Ectodermal cell (in vitro differentiated cells): ENCODE data around the gene HOXA10.

ENCODE experiments used
- H3K27ac ChIP-seq: 2 replicates; pipeline ENCODE4 v1.7.0; 2013; ENCODE audit warnings: mild to moderate bottlenecking, low read depth, low read length; ENCODE audit not compliant: insufficient read depth, poor library complexity, severe bottlenecking
- H3K27me3 ChIP-seq: 2 replicates; pipeline ENCODE4 v1.7.0; 2013; ENCODE audit warnings: mild to moderate bottlenecking, low read length; ENCODE audit not compliant: insufficient read depth, control insufficient read depth, poor library complexity, severe bottlenecking
- H3K36me3 ChIP-seq: one replicate; pipeline ENCODE4 v1.7.0; 2013; ENCODE audit warnings: low read length; ENCODE audit not compliant: control insufficient read depth, insufficient read depth
- H3K4me1 ChIP-seq: one replicate; pipeline ENCODE4 v1.7.0; 2013; ENCODE audit warnings: low read length; ENCODE audit not compliant: control insufficient read depth, insufficient read depth
- H3K4me3 ChIP-seq: 2 replicates; pipeline ENCODE4 v1.7.0; 2013; ENCODE audit warnings: low read depth, low read length, control low read depth; ENCODE audit not compliant: insufficient read depth
- H3K9me3 ChIP-seq: 2 replicates; pipeline ENCODE4 v1.7.0; 2013; ENCODE audit warnings: mild to moderate bottlenecking, low read length, moderate library complexity; ENCODE audit not compliant: control insufficient read depth
- WGBS, 2 experiments: methylation state at CpG; one replicate each; pipeline ENCODE4 v1.1.7; 2013; ENCODE audit warnings: missing lambda C conversion rate in 2 of 2; 5-methylcytosine and 5-hydroxymethylcytosine counted together

HOXA10 gene

DNA sequence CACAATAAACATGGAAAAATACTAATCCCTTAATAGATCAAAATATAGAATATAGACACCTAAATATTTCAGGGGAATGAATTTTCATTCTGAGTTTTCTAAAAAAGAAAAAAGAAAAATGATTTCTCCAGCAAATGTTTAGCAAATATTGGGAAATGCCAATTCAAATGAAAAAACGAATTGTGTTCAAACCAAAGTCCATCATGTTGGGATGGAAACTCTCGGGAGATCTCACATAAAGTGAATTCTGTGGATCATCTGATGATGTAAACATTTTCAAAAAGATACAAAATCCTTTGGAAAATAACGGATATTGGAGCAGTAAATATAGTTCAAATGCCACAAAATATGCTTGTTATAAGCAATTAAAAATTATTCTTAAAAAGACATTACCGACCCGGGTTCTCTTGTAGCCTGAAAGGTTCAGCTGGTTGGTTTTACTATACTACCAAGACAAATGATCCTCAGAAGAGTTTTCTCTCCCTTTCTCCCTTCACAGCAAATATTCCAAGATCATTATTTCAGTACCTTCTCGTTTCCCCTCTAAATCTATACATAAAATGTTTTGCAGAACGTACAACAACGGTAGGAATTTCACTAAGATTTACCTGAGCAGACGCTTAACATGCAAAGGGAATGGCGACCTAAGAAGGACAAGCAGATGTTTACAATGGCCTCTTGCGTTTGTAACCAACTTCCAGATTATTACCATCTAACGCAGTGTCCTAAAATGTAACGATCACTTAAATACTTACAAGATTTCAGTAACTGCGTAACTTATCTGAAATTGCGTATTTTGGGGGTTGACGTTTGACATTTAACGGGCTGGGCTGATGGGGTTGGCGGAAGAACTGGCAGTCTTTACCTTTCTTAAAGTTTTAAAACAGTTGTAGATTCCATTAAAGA is 23.3 kb upstream of the HOXA10 start:
- Histone ChIP-seq H3K27ac (no peak overlapping the region), H3K27me3 (peaks cover 99% of the 10 kb centered on the region), H3K36me3 (no peaks in the 10 kb centered on the region), H3K4me3 (no peak overlapping the region), H3K4me1 (no peaks in the 10 kb centered on the region), H3K9me3 (no peaks in the 10 kb centered on the region)
- 29 to 32% methylated on average over 17 of the region's 18 CpGs for WGBS, 2 experiments

DNA sequence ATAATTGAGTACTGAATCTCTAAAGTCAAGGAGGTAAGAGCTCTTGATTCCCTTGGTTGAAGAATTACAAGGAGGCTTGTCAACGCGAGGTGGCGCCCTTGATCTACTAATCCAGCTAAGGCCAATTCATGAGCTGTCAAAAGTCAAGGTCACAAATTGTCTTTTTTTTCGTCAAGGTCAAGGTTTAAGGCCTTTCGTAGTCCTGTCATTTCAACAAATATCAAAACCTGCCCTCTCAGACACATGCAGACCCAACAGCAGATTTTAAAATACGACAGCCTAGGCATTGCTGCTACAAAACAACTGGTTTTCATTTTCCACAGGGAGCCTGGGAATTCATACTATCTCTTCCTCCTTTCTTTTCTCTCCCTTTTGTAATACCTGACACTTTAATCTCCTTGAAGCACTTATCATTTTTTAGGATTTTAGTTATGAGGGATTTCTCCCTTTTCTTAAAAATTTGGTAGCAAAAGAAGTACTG is 22.2 kb upstream of the HOXA10 start:
- no peaks in the 10 kb centered on the region for H3K9me3 ChIP-seq
- H3K27ac ChIP-seq = no peak overlapping the region
- 1 to 4% methylated on average over 6 of the region's 6 CpGs for WGBS, 2 experiments
- H3K4me1 ChIP-seq = no peaks in the 10 kb centered on the region
- H3K4me3 ChIP-seq = no peak overlapping the region
- no peaks in the 10 kb centered on the region for H3K36me3 ChIP-seq
- H3K27me3 ChIP-seq = peaks cover 99% of the 10 kb centered on the region

DNA sequence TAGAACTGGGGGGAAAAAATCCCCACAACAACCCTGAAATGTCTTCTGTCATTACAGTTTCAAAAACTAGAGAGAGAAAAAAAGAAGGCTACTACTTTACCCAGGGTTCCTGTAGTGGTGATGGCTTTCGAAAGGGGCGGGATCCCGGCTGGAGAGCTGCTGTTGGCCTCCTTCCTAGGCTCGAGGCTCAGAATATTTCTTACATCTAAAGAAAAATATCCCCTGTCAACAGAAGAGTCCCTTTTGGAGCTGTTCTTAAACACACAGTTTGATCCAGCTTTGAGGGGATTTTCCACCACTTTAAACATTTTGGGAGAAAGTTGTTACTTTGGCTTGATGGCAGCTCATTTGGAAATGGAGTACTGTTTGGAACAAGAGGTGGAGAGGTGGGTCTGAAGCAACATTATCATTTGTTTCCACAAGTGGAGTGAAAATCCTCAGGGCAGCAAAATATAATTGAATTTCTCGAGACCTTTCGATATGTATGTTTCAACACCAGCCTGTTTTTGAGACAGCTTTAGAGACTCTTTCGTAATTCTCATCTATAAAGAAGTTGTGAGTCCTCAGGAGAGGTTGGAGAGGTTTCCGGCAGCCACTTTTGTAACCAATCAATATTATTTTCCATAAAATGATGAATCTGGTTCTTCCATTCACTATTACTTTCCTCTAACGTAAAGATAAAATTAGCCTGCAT is 20.7 kb upstream of the HOXA10 start:
- Histone ChIP-seq H3K4me1 (no peaks in the 10 kb centered on the region), H3K27ac (no peak overlapping the region), H3K36me3 (no peaks in the 10 kb centered on the region), H3K4me3 (no peak overlapping the region), H3K27me3 (peaks cover 99% of the 10 kb centered on the region), H3K9me3 (no peaks in the 10 kb centered on the region)
- 42 to 50% methylated on average over 9 of the region's 9 CpGs for WGBS, 2 experiments

DNA sequence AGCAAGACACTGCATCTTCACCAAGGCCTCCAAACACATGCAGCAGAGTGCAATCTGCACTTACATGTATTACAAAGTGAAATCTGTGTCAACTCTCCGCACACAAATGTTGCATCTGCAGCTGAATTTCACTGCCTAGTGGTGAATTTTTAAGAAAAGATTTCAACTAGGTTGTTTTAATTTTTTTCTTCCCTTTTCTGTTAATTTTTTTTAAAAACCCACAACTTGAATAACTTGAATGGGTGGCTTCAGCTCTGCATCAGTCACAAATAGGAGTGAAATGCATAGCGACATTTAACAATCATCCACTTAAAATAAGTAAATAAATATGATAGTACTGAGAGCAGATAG is 19.9 kb upstream of the HOXA10 start:
- Histone ChIP-seq H3K4me3 (no peak overlapping the region), H3K4me1 (no peaks in the 10 kb centered on the region), H3K27ac (no peak overlapping the region), H3K27me3 (peaks cover 100% of the 10 kb centered on the region), H3K9me3 (no peaks in the 10 kb centered on the region), H3K36me3 (no peaks in the 10 kb centered on the region)
- WGBS, 2 experiments = 8 to 16% methylated on average over 1 to 2 of the region's 2 CpGs

DNA sequence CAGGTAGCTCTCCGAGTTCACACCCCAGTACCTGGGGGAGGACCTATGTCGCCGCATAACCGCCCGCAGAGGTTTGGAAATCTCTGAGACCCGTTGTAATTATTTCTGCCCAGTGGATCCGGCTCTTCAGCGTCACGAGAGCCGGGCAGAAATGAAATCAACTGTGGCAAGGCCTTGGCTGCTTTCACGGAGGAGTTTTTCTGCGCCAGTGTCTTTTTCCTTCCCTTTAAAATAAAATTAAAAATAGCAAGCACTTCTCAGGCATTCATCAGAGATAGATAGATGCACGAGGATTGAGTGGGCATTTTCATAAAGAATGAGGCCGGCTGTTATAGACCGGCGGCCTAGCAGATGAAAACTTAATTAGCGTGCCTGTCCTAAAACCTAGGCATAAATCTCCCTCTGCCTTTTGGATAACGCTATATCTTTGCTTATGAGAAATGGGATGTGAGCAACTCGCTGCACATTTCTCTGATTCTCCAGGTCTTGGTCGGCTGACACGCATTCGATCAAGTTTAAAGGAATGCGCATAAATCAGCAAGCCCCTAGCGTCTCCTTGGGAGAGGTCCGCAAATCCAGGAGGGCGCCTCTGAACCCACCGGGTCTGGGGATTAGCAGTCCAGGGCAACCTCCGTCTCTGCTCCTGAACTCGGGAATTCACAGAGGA is 19.3 kb upstream of the HOXA10 start:
- Histone ChIP-seq H3K4me3 (no peak overlapping the region), H3K4me1 (no peaks in the 10 kb centered on the region), H3K9me3 (no peaks in the 10 kb centered on the region), H3K36me3 (no peaks in the 10 kb centered on the region), H3K27ac (no peak overlapping the region), H3K27me3 (peaks cover 100% of the 10 kb centered on the region)
- WGBS, 2 experiments = 8 to 10% methylated on average over 29 of the region's 29 CpGs

DNA sequence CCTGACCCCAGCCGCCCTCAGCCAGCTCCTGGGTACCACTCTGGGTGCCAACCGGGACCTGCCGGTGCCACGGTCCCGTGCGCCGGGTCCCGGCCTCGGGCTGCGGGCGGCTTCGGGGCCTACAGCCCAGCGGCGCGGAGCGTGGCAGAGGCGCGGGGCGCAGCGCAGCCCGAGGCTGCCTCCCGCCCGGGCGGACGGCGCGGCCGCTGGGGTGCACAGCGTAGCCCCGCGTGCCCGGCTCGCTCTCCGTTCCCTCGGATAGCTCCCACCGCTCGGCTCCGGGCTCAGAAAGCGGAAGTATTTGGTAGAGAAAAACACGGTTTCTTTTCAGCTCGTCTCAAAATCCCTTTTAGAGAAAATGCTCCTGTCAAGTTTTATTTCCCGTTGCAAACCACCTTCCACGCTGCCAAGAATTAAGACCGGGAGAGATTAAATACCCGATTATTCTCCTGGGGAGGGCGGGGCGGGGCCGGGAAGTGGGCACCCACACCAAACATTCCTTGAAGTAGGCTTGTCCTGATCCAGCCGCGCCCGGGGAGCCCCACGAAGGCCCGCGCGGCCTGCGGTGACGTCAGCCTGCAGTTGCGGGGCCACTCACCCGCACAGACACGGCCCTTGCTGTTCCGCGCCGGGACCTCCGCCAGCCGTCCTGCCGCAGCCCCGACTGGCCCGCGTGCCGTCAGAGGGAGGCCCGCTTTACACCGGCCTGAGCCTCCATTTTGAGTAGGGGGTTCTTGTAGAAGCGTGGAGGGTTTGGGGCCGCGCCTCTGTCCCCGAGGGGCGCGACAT is 18.6 kb upstream of the HOXA10 start:
- Histone ChIP-seq H3K9me3 (no peaks in the 10 kb centered on the region), H3K36me3 (no peaks in the 10 kb centered on the region), H3K4me1 (no peaks in the 10 kb centered on the region), H3K27ac (no peak overlapping the region), H3K27me3 (peaks cover 100% of the 10 kb centered on the region), H3K4me3 (no peak overlapping the region)
- 3 to 4% methylated on average over 78 of the region's 78 CpGs for WGBS, 2 experiments

DNA sequence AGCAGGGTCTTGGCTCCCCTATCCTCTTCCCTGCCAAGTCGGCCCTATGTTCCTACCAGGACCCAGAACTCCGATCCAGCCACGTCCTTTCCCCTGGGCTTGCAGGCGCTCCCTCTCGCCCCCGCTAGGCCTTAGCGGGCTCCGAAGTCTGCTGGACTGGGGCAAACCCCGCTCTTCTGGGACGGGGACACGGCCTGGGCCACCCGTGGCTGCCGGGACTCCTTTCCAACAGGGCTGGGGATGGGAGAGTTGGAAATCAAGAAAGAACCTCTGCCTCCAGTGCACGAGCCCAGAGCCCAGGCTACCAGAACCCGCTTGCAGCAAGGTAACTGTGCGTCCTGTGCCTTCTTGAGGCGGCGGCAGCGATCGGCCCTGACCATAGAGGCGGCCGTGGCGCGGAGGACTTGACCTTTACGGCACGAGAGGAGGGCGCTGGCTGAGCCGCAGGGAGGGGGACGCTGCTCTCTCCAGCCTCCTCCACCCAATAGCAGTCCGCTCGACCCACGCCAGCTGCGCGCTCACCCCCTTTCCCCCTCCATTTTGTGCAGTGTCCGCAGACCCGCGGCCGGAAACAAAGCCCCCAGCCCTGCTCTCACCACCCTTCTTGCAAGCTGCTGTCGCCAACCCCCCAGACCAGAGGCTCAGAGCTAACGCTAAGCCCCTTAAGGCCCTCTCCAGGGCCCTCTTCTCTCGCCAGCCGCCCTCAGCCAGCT is 17.9 kb upstream of the HOXA10 start:
- no peaks in the 10 kb centered on the region for H3K36me3 ChIP-seq
- no peaks in the 10 kb centered on the region for H3K4me1 ChIP-seq
- no peaks in the 10 kb centered on the region for H3K9me3 ChIP-seq
- no peak overlapping the region for H3K27ac ChIP-seq
- 3 to 4% methylated on average over 42 of the region's 42 CpGs for WGBS, 2 experiments
- H3K27me3 ChIP-seq = peaks cover 100% of the 10 kb centered on the region
- H3K4me3 ChIP-seq = no peak overlapping the region

DNA sequence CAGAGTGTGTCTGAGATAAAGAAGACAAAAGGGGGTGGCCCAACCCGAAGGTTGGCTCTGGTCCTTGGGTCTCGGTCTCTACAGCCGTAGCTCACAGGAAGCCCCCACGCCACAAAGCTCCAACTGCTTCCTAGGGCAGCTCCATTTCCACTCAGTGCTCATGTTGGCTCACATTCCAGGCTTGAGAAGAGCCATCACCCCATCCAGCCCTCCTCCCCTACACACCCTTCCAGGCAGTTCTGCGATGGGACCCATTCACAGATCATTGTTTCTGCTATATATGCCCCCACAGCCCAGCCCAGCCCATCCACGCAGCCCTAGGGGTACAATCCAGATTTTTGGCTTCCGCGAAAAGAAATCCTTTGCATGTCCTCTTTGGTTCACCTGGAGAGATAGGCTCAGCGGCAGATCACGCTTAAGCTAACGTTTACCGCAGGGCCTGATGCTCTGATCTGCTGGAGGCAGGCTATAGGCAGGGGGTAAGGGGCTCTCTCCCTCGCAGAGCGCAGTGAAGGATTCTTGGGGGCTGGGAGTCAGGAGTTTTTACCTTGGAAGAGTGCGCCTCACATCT is 17.1 kb upstream of the HOXA10 start:
- Histone ChIP-seq H3K36me3 (no peaks in the 10 kb centered on the region), H3K4me3 (no peak overlapping the region), H3K9me3 (no peaks in the 10 kb centered on the region), H3K27ac (no peak overlapping the region), H3K4me1 (no peaks in the 10 kb centered on the region), H3K27me3 (peaks cover 100% of the 10 kb centered on the region)
- WGBS, 2 experiments = 14 to 20% methylated on average over 15 of the region's 15 CpGs
